ENCODE data around the gene TBC1D10A. TPM values are rescaled to one million over a fixed set of nuclear protein-coding genes. Genes with fewer than 3 reads are reported as not detected.

Gene TBC1D10A
- total RNA-seq, 1 donor from 2014 or later: 29.6 TPM

DNA sequence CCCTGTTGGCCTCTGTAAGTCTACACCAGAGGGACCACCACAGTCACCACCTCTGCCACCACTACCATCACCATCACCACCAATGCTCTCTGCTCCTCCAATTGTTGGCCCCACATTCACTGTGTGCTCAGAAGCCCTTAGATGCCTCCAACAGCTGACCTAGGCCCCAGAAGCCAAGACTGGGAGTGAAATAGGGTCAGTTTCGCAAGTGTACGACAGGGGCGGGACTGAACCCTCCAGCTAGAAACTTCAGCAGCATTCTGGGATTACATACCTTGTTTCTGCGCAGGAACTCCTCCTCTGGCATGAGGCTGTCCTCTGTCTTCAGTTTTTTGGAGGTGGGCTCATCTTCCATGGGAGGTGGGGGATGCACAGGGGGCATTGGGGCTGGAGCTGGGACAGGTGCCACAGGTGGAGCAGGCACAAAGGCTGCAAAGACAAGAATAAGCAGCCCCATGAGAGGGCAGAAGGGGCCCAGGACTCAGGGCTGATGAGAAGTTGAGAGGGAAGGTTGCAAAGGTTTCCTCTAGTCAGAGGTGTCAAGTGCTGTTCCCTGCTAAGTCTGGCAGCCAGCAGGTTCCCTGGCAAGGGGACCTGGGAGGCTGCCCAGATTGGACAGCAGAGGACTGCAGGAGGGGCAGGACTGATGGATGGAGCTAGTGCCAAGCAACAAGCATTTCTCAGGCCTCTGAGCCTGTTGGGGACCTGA lies 10.2 kb upstream of the TBC1D10A start:
- TF ChIP-seq, protein P1, sequence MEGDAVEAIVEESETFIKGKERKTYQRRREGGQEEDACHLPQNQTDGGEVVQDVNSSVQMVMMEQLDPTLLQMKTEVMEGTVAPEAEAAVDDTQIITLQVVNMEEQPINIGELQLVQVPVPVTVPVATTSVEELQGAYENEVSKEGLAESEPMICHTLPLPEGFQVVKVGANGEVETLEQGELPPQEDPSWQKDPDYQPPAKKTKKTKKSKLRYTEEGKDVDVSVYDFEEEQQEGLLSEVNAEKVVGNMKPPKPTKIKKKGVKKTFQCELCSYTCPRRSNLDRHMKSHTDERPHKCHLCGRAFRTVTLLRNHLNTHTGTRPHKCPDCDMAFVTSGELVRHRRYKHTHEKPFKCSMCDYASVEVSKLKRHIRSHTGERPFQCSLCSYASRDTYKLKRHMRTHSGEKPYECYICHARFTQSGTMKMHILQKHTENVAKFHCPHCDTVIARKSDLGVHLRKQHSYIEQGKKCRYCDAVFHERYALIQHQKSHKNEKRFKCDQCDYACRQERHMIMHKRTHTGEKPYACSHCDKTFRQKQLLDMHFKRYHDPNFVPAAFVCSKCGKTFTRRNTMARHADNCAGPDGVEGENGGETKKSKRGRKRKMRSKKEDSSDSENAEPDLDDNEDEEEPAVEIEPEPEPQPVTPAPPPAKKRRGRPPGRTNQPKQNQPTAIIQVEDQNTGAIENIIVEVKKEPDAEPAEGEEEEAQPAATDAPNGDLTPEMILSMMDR (IDR thresholded peaks at IDR 0.05): no peak
- intact Hi-C loops (cut with DNase I): no loop called here
- no peak for ATAC-seq
- Histone ChIP-seq H3K9me3 (no peaks in the 10 kb centered on the region), H3K27me3 (no peaks in the 10 kb centered on the region), H3K27ac (no peak overlapping the region), H3K4me3 (no peak overlapping the region), H3K36me3 (peaks cover 100% of the 10 kb centered on the region), H3K4me1 (no peaks in the 10 kb centered on the region)
- no peak for DNase-seq

DNA sequence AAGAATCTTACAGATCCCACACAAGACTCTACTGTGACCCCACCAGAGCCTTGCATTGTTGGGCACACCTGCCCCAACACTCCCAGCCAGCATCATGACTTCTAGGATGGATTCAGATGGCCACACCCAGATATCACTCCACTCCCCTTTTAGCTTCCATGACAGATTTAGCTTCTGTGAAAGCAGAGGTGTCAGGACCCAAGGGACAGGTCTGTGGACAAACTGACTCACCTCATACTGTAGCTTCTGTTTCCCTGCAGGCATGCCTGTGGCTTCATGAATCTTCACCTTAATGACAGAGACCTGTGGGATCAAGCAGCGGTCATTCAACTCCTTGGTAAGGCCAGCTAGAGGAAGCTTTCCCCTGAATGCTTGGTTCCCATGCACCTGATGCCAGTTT lies 8.5 kb upstream of the TBC1D10A start:
- DNase-seq (no peak), ATAC-seq (no peak)
- TF ChIP-seq, protein P1 (IDR thresholded peaks at IDR 0.05): no peak
- Histone ChIP-seq H3K4me1 (no peaks in the 10 kb centered on the region), H3K9me3 (no peaks in the 10 kb centered on the region), H3K27ac (no peak overlapping the region), H3K27me3 (no peaks in the 10 kb centered on the region), H3K36me3 (peaks cover 97% of the 10 kb centered on the region), H3K4me3 (no peak overlapping the region)
- intact Hi-C loops (cut with DNase I): no loop called here

DNA sequence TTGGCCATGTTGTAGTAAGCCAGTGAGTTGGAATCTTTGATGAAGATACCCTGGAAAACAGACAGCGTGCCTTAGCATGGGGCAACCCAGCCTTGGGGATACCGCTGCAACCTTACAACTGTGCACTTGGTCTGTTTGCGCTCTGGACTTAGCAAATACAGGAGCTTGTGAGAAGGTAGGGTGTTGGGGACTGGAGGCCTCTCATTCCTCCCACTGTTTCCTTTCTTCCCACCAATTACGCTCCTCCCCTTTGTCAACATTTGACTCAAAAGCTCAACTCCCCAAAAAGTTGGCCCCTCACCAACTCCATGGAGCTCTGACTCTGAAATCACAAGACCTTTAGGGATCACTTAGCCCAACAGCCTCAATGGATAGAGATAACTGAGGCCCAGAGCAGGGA lies 7.9 kb upstream of the TBC1D10A start:
- H3K27me3 ChIP-seq: no peaks in the 10 kb centered on the region
- no peak overlapping the region for H3K27ac ChIP-seq
- no peaks in the 10 kb centered on the region for H3K4me1 ChIP-seq
- H3K4me3 ChIP-seq: no peak overlapping the region
- intact Hi-C loops (cut with DNase I): no loop called here
- TF ChIP-seq, protein P1 (IDR thresholded peaks at IDR 0.05): no peak
- DNase-seq: no peak
- peak; percentile 12 for ATAC-seq
- H3K9me3 ChIP-seq: no peaks in the 10 kb centered on the region
- H3K36me3 ChIP-seq: peaks cover 91% of the 10 kb centered on the region

DNA sequence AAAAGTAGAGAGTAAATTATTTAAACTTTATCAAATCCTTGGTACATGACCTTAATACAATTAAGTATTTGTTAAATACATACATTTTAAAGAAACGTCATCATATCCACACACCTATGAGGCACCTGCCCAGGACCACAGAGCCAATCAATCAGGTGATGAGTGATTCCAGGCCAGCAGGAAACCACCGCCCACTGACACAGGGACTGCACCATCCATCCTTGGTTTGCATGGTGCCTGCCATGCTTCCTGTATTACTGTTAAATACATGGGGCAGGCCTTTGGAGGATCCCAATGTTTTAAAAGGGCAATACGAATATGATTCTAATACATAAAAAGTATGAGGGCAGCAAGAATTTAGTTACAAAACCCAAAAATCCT lies 7.0 kb upstream of the TBC1D10A start:
- no peaks in the 10 kb centered on the region for H3K27me3 ChIP-seq
- ATAC-seq (no peak), DNase-seq (no peak)
- TF ChIP-seq, protein P1 (IDR thresholded peaks at IDR 0.05): no peak
- no peaks in the 10 kb centered on the region for H3K4me1 ChIP-seq
- no peak overlapping the region for H3K4me3 ChIP-seq
- intact Hi-C loops (cut with DNase I): no loop called here
- H3K9me3 ChIP-seq: no peaks in the 10 kb centered on the region
- no peak overlapping the region for H3K27ac ChIP-seq
- H3K36me3 ChIP-seq: peaks cover 82% of the 10 kb centered on the region

DNA sequence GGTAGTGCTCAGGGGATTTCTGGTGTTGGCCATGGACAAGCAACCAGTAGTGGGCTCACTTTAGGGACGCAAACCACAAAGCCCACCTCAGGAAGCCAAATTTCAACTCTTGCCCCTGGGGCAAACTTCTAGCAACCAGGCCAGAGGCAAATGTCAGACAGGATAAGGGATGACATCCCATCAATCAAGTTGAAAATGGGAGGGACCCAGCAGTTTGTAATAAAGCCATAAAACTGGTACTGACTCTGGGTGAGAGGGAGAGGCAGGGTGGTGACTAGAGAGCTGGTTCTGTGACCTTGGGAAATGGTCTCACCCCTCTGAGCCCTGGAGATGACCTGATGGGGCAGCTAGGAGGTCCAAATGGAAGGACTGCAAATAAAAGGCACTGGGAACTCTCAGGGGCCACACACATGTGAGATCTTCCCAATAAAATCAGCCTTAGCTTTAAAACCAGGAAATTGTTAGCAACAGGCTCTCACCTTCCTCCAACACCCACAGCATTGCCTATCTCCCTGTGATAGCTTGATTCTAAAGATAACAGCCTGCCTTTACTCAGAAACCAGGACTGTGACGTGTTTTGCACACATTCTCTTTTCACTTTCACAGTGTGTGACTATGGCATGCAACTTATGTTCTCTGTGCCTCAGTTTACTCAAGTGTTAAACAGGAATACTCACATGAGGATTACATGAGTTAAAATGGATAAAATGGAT lies 6.4 kb upstream of the TBC1D10A start:
- H3K27me3 ChIP-seq: no peaks in the 10 kb centered on the region
- TF ChIP-seq, protein P1 (IDR thresholded peaks at IDR 0.05): no peak
- H3K36me3 ChIP-seq: peaks cover 76% of the 10 kb centered on the region
- intact Hi-C loops (cut with DNase I): no loop called here
- no peak overlapping the region for H3K4me3 ChIP-seq
- H3K27ac ChIP-seq: no peak overlapping the region
- H3K4me1 ChIP-seq: no peaks in the 10 kb centered on the region
- ATAC-seq (no peak), DNase-seq (no peak)
- H3K9me3 ChIP-seq: no peaks in the 10 kb centered on the region

All from upper lobe of right lung (tissue), 1 donor.